HEK293 (cell line): Measurements from ENCODE around the gene PRMT5.

Experiments used
- GFI1B ChIP-seq: fragments of 450-650 bp; formaldehyde crosslinking; IDR thresholded peaks from 2 replicates; pipeline ENCODE4 v1.5.1; 2016; ENCODE audit warnings: missing biosample characterization, missing genetic modification characterization
- HOXD13 ChIP-seq: sonication (generic); formaldehyde crosslinking; IDR thresholded peaks from 2 replicates; pipeline ENCODE4 v1.8.0; 2022; ENCODE audit warnings: missing genetic modification reagents, borderline replicate concordance
- KLF16 ChIP-seq: fragments of 450-650 bp; formaldehyde crosslinking; IDR thresholded peaks from 2 replicates; pipeline ENCODE4 v1.5.1; 2017; ENCODE audit warnings: missing biosample characterization, missing genetic modification characterization
- KLF8 ChIP-seq: fragments of 450-650 bp; formaldehyde crosslinking; IDR thresholded peaks from 2 replicates; pipeline ENCODE4 v1.5.1; 2016; ENCODE audit warnings: missing biosample characterization, missing genetic modification characterization
- PRDM1 ChIP-seq: fragments of 450-650 bp; formaldehyde crosslinking; IDR thresholded peaks from 2 replicates; pipeline ENCODE4; 2016; ENCODE audit warnings: missing biosample characterization, missing genetic modification characterization
- SALL2 ChIP-seq: fragments of 450-650 bp; formaldehyde crosslinking; IDR thresholded peaks from 2 replicates; pipeline ENCODE4 v1.5.0; 2017; ENCODE audit warnings: missing biosample characterization, mild to moderate bottlenecking, missing genetic modification characterization, borderline replicate concordance
- ZBTB21 ChIP-seq: fragments of 450-650 bp; formaldehyde crosslinking; IDR thresholded peaks from 2 replicates; pipeline ENCODE4 v1.5.1; 2017; ENCODE audit warnings: missing biosample characterization, missing genetic modification characterization
- ZBTB48 ChIP-seq: fragments of 450-650 bp; formaldehyde crosslinking; IDR thresholded peaks from 2 replicates; pipeline ENCODE4 v1.5.1; 2016; ENCODE audit warnings: missing biosample characterization, missing genetic modification characterization
- ZNF140 ChIP-seq: fragments of 450-650 bp; formaldehyde crosslinking; IDR thresholded peaks from 2 replicates; pipeline ENCODE4 v1.5.1; 2016; ENCODE audit warnings: missing biosample characterization, missing genetic modification characterization
- ZNF174 ChIP-seq: fragments of 450-650 bp; formaldehyde crosslinking; IDR thresholded peaks from 2 replicates; pipeline ENCODE4 v1.5.0; 2017; ENCODE audit warnings: missing biosample characterization, mild to moderate bottlenecking, missing genetic modification characterization
- ZNF214 ChIP-seq: fragments of 450-650 bp; formaldehyde crosslinking; IDR thresholded peaks from 2 replicates; pipeline ENCODE4 v1.5.1; 2017; ENCODE audit warnings: missing biosample characterization, mild to moderate bottlenecking, missing genetic modification characterization, borderline replicate concordance
- ZNF221 ChIP-seq: fragments of 450-650 bp; formaldehyde crosslinking; IDR thresholded peaks from 2 replicates; pipeline ENCODE4 v1.5.1; 2017; ENCODE audit warnings: missing biosample characterization, missing genetic modification characterization, borderline replicate concordance
- ZNF266 ChIP-seq: fragments of 450-650 bp; formaldehyde crosslinking; IDR thresholded peaks from 2 replicates; pipeline ENCODE4 v1.5.1; 2016; ENCODE audit warnings: missing biosample characterization, missing genetic modification characterization, low read depth
- ZNF530 ChIP-seq: fragments of 450-650 bp; formaldehyde crosslinking; IDR thresholded peaks from 2 replicates; pipeline ENCODE4 v1.5.1; 2016; ENCODE audit warnings: low read depth, missing biosample characterization, missing genetic modification characterization
- ZNF571 ChIP-seq: fragments of 450-650 bp; formaldehyde crosslinking; IDR thresholded peaks from 2 replicates; pipeline ENCODE4 v1.5.0; 2017; ENCODE audit warnings: missing biosample characterization, missing genetic modification characterization
- ZNF585B ChIP-seq: fragments of 450-650 bp; formaldehyde crosslinking; IDR thresholded peaks from 2 replicates; pipeline ENCODE4 v1.5.1; 2016; ENCODE audit warnings: missing biosample characterization, missing genetic modification characterization
- ZNF621 ChIP-seq: fragments of 450-650 bp; formaldehyde crosslinking; IDR thresholded peaks from 2 replicates; pipeline ENCODE4 v1.5.1; 2017; ENCODE audit warnings: missing biosample characterization, missing genetic modification characterization
- ZNF624 ChIP-seq: fragments of 450-650 bp; formaldehyde crosslinking; IDR thresholded peaks from 2 replicates; pipeline ENCODE4 v1.5.1; 2017; ENCODE audit warnings: missing biosample characterization, missing genetic modification characterization
- ZNF677 ChIP-seq: fragments of 450-650 bp; IDR thresholded peaks from 2 replicates; pipeline ENCODE4 v1.5.0; 2018; ENCODE audit warnings: missing biosample characterization, mild to moderate bottlenecking, missing genetic modification characterization, moderate library complexity
- ZNF792 ChIP-seq: fragments of 450-650 bp; formaldehyde crosslinking; IDR thresholded peaks from 2 replicates; pipeline ENCODE4 v1.5.1; 2016; ENCODE audit warnings: missing biosample characterization, missing genetic modification characterization
- ZSCAN16 ChIP-seq: fragments of 450-650 bp; formaldehyde crosslinking; IDR thresholded peaks from 2 replicates; pipeline ENCODE4 v1.5.1; 2016; ENCODE audit warnings: missing biosample characterization, missing genetic modification characterization
- TF ChIP-seq, protein P1 (sequence below): fragments of 450-650 bp; formaldehyde crosslinking; IDR thresholded peaks from 2 replicates; pipeline ENCODE4 v1.5.1; 2016; ENCODE audit warnings: missing biosample characterization, missing genetic modification characterization, low read depth
- TF ChIP-seq, protein P2 (sequence below): fragments of 450-650 bp; formaldehyde crosslinking; IDR thresholded peaks from 2 replicates; pipeline ENCODE4 v1.5.1; 2016; ENCODE audit warnings: missing biosample characterization, missing genetic modification characterization
- TF ChIP-seq, protein P3 (sequence below): fragments of 450-650 bp; formaldehyde crosslinking; IDR thresholded peaks from 2 replicates; pipeline ENCODE4 v1.5.1; 2016; ENCODE audit warnings: missing biosample characterization, missing genetic modification characterization, borderline replicate concordance
- TF ChIP-seq, protein P4 (sequence below): fragments of 450-650 bp; formaldehyde crosslinking; IDR thresholded peaks from 2 replicates; pipeline ENCODE4 v1.5.1; 2016; ENCODE audit warnings: missing biosample characterization, missing genetic modification characterization
- TF ChIP-seq, protein P5 (sequence below): fragments of 450-650 bp; formaldehyde crosslinking; IDR thresholded peaks from 2 replicates; pipeline ENCODE4; 2016; ENCODE audit warnings: missing biosample characterization, missing genetic modification characterization
- TF ChIP-seq, protein P6 (sequence below): fragments of 450-650 bp; formaldehyde crosslinking; IDR thresholded peaks from 2 replicates; pipeline ENCODE4 v1.5.1; 2017; ENCODE audit warnings: missing biosample characterization, missing genetic modification characterization

PRMT5 gene

DNA sequence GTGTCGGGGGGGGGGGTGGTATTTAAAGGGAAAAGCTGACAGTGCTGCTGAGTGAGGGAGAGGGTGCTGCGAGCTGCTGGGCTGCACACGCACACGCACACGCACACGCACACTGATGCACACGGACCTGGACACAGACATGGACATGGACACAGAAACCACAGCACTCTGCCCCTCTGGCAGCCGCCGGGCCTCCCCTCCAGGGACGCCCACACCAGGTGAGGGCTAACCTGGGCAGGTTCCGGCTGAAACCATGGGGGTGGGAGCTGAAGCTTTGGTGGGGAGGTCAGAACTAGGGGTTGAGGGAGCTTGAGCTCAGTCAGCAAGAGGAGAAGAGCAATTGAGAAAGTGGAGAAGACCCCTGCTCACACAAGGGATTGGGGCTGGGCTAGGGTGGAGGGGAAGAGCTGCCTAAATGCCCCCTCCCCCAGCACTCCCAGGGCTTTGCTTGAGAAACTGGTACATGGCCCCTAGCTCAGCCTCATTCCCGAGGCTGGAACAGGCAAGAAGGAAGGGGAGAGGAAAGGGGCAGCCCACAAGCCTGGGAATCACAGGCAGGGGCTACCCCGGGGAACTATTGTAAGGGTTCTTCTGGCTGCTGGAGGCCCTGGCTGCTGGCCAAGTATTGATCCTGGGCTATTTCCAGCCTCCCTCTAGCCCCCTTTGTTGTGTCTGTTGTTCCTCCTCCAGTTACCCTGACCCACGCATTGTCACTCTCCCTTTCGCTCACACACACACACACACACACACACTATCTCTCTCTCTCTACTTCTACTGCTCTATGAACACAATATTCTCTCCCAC lies 45.8 kb downstream of the PRMT5 start, which contains the start of gene REM2 (continued):
- TF ChIP-seq, protein P1, sequence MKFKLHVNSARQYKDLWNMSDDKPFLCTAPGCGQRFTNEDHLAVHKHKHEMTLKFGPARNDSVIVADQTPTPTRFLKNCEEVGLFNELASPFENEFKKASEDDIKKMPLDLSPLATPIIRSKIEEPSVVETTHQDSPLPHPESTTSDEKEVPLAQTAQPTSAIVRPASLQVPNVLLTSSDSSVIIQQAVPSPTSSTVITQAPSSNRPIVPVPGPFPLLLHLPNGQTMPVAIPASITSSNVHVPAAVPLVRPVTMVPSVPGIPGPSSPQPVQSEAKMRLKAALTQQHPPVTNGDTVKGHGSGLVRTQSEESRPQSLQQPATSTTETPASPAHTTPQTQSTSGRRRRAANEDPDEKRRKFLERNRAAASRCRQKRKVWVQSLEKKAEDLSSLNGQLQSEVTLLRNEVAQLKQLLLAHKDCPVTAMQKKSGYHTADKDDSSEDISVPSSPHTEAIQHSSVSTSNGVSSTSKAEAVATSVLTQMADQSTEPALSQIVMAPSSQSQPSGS, result no peak
- TF ChIP-seq ZNF266 (tag by site-specific recombination), result no peak
- TF ChIP-seq KLF16 (tag by site-specific recombination), result no peak
- no peak for TF ChIP-seq ZNF571
- no peak for TF ChIP-seq ZNF624
- TF ChIP-seq ZNF221 (tag by site-specific recombination), result no peak
- TF ChIP-seq ZNF621, result no peak
- no peak for TF ChIP-seq ZBTB21 (tag by site-specific recombination)
- TF ChIP-seq, protein P2, sequence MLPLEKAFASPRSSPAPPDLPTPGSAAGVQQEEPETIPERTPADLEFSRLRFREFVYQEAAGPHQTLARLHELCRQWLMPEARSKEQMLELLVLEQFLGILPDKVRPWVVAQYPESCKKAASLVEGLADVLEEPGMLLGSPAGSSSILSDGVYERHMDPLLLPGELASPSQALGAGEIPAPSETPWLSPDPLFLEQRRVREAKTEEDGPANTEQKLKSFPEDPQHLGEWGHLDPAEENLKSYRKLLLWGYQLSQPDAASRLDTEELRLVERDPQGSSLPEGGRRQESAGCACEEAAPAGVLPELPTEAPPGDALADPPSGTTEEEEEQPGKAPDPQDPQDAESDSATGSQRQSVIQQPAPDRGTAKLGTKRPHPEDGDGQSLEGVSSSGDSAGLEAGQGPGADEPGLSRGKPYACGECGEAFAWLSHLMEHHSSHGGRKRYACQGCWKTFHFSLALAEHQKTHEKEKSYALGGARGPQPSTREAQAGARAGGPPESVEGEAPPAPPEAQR (tag by site-specific recombination), result no peak
- TF ChIP-seq ZSCAN16 (tag by site-specific recombination), result no peak
- no peak for TF ChIP-seq ZNF677 (tag by site-specific recombination)
- no peak for TF ChIP-seq HOXD13 (CRISPR knock-in tag)
- TF ChIP-seq, protein P3, sequence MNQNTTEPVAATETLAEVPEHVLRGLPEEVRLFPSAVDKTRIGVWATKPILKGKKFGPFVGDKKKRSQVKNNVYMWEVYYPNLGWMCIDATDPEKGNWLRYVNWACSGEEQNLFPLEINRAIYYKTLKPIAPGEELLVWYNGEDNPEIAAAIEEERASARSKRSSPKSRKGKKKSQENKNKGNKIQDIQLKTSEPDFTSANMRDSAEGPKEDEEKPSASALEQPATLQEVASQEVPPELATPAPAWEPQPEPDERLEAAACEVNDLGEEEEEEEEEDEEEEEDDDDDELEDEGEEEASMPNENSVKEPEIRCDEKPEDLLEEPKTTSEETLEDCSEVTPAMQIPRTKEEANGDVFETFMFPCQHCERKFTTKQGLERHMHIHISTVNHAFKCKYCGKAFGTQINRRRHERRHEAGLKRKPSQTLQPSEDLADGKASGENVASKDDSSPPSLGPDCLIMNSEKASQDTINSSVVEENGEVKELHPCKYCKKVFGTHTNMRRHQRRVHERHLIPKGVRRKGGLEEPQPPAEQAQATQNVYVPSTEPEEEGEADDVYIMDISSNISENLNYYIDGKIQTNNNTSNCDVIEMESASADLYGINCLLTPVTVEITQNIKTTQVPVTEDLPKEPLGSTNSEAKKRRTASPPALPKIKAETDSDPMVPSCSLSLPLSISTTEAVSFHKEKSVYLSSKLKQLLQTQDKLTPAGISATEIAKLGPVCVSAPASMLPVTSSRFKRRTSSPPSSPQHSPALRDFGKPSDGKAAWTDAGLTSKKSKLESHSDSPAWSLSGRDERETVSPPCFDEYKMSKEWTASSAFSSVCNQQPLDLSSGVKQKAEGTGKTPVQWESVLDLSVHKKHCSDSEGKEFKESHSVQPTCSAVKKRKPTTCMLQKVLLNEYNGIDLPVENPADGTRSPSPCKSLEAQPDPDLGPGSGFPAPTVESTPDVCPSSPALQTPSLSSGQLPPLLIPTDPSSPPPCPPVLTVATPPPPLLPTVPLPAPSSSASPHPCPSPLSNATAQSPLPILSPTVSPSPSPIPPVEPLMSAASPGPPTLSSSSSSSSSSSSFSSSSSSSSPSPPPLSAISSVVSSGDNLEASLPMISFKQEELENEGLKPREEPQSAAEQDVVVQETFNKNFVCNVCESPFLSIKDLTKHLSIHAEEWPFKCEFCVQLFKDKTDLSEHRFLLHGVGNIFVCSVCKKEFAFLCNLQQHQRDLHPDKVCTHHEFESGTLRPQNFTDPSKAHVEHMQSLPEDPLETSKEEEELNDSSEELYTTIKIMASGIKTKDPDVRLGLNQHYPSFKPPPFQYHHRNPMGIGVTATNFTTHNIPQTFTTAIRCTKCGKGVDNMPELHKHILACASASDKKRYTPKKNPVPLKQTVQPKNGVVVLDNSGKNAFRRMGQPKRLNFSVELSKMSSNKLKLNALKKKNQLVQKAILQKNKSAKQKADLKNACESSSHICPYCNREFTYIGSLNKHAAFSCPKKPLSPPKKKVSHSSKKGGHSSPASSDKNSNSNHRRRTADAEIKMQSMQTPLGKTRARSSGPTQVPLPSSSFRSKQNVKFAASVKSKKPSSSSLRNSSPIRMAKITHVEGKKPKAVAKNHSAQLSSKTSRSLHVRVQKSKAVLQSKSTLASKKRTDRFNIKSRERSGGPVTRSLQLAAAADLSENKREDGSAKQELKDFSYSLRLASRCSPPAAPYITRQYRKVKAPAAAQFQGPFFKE, result no peak
- no peak for TF ChIP-seq ZNF792 (tag by site-specific recombination)
- TF ChIP-seq PRDM1 (tag by site-specific recombination), result peak; percentile 87
- no peak for TF ChIP-seq KLF8 (tag by site-specific recombination)
- TF ChIP-seq, protein P4, sequence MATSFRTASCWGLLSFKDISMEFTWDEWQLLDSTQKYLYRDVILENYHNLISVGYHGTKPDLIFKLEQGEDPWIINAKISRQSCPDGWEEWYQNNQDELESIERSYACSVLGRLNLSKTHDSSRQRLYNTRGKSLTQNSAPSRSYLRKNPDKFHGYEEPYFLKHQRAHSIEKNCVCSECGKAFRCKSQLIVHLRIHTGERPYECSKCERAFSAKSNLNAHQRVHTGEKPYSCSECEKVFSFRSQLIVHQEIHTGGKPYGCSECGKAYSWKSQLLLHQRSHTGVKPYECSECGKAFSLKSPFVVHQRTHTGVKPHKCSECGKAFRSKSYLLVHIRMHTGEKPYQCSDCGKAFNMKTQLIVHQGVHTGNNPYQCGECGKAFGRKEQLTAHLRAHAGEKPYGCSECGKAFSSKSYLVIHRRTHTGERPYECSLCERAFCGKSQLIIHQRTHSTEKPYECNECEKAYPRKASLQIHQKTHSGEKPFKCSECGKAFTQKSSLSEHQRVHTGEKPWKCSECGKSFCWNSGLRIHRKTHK (tag by site-specific recombination), result no peak
- TF ChIP-seq ZBTB48 (tag by site-specific recombination), result peak; percentile 76; the same call in 1 of the 2 replicates
- TF ChIP-seq, protein P5, sequence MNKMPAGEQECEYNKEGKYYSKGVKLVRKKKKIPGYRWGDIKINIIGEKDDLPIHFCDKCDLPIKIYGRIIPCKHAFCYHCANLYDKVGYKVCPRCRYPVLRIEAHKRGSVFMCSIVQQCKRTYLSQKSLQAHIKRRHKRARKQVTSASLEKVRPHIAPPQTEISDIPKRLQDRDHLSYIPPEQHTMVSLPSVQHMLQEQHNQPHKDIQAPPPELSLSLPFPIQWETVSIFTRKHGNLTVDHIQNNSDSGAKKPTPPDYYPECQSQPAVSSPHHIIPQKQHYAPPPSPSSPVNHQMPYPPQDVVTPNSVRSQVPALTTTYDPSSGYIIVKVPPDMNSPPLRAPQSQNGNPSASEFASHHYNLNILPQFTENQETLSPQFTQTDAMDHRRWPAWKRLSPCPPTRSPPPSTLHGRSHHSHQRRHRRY (tag by site-specific recombination), result no peak
- TF ChIP-seq ZNF530 (tag by site-specific recombination), result no peak
- no peak for TF ChIP-seq ZNF585B
- TF ChIP-seq ZNF174, result no peak
- TF ChIP-seq SALL2 (tag by site-specific recombination), result no peak
- TF ChIP-seq, protein P6, sequence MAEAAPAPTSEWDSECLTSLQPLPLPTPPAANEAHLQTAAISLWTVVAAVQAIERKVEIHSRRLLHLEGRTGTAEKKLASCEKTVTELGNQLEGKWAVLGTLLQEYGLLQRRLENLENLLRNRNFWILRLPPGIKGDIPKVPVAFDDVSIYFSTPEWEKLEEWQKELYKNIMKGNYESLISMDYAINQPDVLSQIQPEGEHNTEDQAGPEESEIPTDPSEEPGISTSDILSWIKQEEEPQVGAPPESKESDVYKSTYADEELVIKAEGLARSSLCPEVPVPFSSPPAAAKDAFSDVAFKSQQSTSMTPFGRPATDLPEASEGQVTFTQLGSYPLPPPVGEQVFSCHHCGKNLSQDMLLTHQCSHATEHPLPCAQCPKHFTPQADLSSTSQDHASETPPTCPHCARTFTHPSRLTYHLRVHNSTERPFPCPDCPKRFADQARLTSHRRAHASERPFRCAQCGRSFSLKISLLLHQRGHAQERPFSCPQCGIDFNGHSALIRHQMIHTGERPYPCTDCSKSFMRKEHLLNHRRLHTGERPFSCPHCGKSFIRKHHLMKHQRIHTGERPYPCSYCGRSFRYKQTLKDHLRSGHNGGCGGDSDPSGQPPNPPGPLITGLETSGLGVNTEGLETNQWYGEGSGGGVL, result peak; percentile 94
- TF ChIP-seq ZNF214 (tag by site-specific recombination), result no peak
- no peak for TF ChIP-seq GFI1B (tag by site-specific recombination)
- TF ChIP-seq ZNF140 (tag by site-specific recombination), result no peak
